ENCODE measurements around the gene TTC33. TPM values are rescaled to one million over a fixed set of nuclear protein-coding genes. Genes with fewer than 3 reads are reported as not detected.
"Not testable (repeated sequence)": the region's sequence is repeated elsewhere in the genome, so short reads cannot be mapped to it uniquely, and the experiment has no call there.

The TTC33 gene
- total and polyA plus RNA-seq, 12 donors = 6.4 to 20.1 (median 17.5) TPM

DNA sequence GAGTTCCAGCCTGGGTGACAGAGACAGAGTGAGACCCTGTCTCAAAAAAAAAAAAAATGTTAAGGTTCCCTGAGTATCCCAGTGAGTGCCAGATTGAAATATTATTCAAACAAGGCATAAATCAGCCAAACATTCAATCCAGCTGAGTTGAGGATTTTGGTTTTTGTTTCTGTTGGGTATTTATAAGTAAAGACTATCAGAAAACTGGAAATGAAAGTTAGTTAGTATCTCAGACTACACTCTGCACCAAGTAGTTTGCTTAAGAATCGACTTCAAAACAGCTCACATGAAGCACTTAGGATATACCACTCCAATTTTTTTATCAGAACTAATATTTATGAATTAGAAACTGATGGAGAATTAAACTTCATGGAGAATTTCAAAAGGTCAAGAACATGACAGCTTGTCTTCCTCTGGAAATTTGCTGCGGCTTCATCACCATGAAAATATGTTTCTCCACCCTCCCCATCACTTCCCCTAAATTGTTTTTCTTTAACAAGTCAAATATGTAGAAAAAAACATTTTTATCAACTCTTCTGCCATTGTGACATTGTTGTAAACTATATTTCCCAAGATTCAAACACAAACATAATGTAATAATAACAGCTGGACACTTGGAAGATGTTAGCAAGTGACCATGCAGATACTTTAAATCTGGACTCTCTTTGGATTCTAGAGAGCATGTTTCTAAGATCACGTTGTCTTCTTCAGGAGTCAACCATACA, 186.1 kb downstream of the TTC33 start:
- TF ChIP-seq, protein P1, sequence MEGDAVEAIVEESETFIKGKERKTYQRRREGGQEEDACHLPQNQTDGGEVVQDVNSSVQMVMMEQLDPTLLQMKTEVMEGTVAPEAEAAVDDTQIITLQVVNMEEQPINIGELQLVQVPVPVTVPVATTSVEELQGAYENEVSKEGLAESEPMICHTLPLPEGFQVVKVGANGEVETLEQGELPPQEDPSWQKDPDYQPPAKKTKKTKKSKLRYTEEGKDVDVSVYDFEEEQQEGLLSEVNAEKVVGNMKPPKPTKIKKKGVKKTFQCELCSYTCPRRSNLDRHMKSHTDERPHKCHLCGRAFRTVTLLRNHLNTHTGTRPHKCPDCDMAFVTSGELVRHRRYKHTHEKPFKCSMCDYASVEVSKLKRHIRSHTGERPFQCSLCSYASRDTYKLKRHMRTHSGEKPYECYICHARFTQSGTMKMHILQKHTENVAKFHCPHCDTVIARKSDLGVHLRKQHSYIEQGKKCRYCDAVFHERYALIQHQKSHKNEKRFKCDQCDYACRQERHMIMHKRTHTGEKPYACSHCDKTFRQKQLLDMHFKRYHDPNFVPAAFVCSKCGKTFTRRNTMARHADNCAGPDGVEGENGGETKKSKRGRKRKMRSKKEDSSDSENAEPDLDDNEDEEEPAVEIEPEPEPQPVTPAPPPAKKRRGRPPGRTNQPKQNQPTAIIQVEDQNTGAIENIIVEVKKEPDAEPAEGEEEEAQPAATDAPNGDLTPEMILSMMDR (IDR thresholded peaks at IDR 0.05) = no peak
- 34% methylated on average over 3 of the region's 3 CpGs for WGBS, 2 donors
- Histone ChIP-seq H3K4me1 (peaks cover 0 to 24% (median 0%) of the 10 kb centered on the region in 9 donors), H3K9me3 (peaks cover 0 to 4% (median 0%) of the 10 kb centered on the region in 11 donors), H3K4me3 (no peak overlapping the region), H3K27me3 (no peaks in the 10 kb centered on the region), H3K36me3 (no peaks in the 10 kb centered on the region), H3K27ac (peak overlapping the region in 8 of 10 donors; percentile 25 to 76 (median 58))
- ATAC-seq (peak in 3 of 8 donors; percentile 9 to 57 (median 51)), DNase-seq (no peak)
- intact Hi-C loops (cut with DNase I) = loop anchor here in 1 of 10 donors (5.0 kb wide), 1 partner anchor 113 kb away; no protein-coding TSS in a partner anchor

GRCh38 chr5:40568548-40568947, 187.2 kb downstream of the TTC33 start:
- intact Hi-C loops (cut with DNase I) = no loop called here
- Histone ChIP-seq H3K27ac (peak overlapping the region in 1 of 10 donors; percentile 51), H3K4me1 (peaks cover 0 to 24% (median 0%) of the 10 kb centered on the region in 9 donors), H3K9me3 (peaks cover 0 to 4% (median 0%) of the 10 kb centered on the region in 11 donors), H3K4me3 (no peak overlapping the region), H3K27me3 (no peaks in the 10 kb centered on the region), H3K36me3 (no peaks in the 10 kb centered on the region)
- ATAC-seq (no peak), DNase-seq (no peak)
- WGBS, 2 donors = 77 to 87% methylated on average over 1 of the region's 1 CpG
- TF ChIP-seq, protein P1 (IDR thresholded peaks at IDR 0.05) = no peak

DNA sequence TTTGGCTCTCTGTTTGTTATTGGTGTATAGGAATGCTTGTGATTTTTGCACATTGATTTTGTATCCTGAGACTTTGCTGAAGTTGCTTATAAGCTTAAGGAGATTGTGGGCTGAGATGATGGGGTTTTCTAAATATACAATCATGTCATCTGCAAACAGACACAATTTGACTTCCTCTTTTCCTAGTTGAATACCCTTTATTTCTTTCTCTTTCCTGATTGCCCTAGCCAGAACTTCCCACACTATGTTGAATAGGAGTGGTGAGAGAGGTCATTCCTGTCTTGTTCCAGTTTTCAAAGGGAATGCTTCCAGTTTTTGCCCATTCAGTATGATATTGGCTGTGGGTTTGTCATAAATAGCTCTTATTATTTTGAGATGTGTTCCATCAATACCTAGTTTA, 192.6 kb downstream of the TTC33 start:
- H3K4me3 ChIP-seq; intact Hi-C loops (cut with DNase I); DNase-seq: not testable (repeated sequence)

DNA sequence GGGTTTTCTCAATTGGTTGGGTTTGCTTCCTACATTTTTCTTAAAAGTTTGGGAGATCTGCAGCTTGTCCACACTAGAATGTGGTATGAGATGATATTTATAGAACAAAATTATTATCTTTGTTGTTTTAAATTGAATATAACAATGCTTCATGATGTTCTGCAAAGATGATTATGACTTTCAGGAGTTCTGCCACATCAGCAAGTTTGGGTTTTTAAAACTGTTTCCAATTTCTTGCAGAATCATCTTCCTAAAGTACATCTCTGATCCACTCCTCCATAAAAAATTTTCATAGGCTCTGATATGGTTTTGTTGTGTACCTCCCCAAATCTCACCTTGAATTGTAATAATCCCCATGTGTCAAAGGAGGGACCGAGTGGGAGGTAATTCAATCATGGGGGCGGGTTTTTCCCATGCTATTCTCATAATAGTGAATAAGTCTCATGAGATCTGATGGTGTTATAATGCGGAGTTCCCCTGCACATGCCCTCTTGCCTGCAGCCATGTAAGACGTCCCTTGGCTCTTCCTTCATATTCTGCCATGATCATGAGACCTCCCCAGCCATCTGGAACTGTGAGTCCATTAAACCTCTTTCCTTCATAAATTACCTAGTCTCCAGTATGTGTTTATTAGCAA, 195.2 kb downstream of the TTC33 start:
- DNase-seq = no peak
- Histone ChIP-seq H3K4me3 (no peak overlapping the region), H3K36me3 (no peaks in the 10 kb centered on the region), H3K27ac (no peak overlapping the region), H3K9me3 (peaks cover 0 to 15% (median 0%) of the 10 kb centered on the region in 11 donors), H3K4me1 (no peaks in the 10 kb centered on the region), H3K27me3 (no peaks in the 10 kb centered on the region)
- TF ChIP-seq, protein P1 (IDR thresholded peaks at IDR 0.05) = no peak
- ATAC-seq = no peak
- WGBS, 2 donors = 76 to 80% methylated on average over 4 of the region's 4 CpGs
- intact Hi-C loops (cut with DNase I) = no loop called here

More for the DNA sequence above, 192.6 kb downstream of the TTC33 start:
- ATAC-seq, H3K27ac ChIP-seq, H3K4me1 ChIP-seq, H3K27me3 ChIP-seq, H3K36me3 ChIP-seq: not testable (repeated sequence)
- H3K9me3 ChIP-seq = peaks cover 0 to 15% (median 0%) of the 10 kb centered on the region in 11 donors

DNA sequence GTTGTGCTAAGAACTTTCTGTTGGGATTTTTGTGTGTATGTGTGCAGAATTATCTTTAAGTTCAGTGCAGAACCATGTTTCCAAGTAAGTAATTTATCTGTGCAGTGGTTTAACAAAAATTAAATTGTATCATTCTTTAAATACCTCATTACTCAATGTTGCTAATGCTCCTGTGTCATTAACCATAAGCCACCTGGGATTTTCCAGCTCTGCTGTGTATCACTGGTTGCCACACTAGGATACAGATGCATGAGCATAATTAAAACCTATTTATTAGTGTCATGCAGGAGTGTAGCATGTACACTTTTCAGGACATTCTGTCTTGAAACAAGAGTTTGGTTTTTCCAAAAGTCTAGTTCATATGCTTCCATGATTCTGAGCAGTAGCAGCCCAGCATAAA, 196.5 kb downstream of the TTC33 start:
- ATAC-seq (no peak), DNase-seq (no peak)
- Histone ChIP-seq H3K27me3 (no peaks in the 10 kb centered on the region), H3K4me1 (no peaks in the 10 kb centered on the region), H3K36me3 (no peaks in the 10 kb centered on the region), H3K9me3 (peaks cover 0 to 11% (median 0%) of the 10 kb centered on the region in 11 donors), H3K27ac (no peak overlapping the region), H3K4me3 (no peak overlapping the region)
- intact Hi-C loops (cut with DNase I) = no loop called here
- TF ChIP-seq, protein P1 (IDR thresholded peaks at IDR 0.05) = no peak

Measured in heart right ventricle (tissue), 16 donors.